Epithelial cell of alveolus of lung (primary cell): ENCODE results near the gene HELZ2. TPM values are rescaled to one million over a fixed set of nuclear protein-coding genes. Genes with fewer than 3 reads are reported as not detected.

ENCODE experiments used
- total RNA-seq: library from RNA; depleted of rRNA; stranded (reverse); fragments of >200 nt; gene quantifications from 2 replicates; pipeline ENCODE4 v1.2.1, GENCODE V29; 2015

HELZ2 gene, protein sequence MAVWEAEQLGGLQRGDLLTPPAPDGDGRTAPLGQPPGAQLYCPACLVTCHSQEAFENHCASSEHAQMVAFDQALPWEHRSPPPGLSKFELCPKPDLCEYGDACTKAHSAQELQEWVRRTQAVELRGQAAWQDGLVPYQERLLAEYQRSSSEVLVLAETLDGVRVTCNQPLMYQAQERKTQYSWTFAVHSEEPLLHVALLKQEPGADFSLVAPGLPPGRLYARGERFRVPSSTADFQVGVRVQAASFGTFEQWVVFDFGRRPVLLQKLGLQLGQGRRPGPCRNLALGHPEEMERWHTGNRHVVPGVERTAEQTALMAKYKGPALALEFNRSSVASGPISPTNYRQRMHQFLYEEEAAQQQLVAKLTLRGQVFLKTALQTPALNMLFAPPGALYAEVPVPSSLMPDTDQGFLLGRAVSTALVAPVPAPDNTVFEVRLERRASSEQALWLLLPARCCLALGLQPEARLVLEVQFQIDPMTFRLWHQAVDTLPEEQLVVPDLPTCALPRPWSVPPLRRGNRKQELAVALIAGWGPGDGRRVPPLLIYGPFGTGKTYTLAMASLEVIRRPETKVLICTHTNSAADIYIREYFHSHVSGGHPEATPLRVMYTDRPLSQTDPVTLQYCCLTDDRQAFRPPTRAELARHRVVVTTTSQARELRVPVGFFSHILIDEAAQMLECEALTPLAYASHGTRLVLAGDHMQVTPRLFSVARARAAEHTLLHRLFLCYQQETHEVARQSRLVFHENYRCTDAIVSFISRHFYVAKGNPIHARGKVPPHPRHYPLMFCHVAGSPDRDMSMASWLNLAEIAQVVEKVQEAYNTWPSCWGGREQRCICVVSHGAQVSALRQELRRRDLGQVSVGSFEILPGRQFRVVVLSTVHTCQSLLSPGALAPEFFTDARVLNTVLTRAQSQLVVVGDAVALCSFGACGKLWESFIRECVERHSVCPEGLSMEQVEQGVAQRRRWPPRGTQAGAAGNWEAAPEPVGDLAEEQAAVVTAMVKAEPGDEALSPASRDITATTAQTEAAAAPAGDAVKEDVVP (N-terminal part only)
- 40.4 and 58.7 TPM in 2 replicates for total RNA-seq

DNA sequence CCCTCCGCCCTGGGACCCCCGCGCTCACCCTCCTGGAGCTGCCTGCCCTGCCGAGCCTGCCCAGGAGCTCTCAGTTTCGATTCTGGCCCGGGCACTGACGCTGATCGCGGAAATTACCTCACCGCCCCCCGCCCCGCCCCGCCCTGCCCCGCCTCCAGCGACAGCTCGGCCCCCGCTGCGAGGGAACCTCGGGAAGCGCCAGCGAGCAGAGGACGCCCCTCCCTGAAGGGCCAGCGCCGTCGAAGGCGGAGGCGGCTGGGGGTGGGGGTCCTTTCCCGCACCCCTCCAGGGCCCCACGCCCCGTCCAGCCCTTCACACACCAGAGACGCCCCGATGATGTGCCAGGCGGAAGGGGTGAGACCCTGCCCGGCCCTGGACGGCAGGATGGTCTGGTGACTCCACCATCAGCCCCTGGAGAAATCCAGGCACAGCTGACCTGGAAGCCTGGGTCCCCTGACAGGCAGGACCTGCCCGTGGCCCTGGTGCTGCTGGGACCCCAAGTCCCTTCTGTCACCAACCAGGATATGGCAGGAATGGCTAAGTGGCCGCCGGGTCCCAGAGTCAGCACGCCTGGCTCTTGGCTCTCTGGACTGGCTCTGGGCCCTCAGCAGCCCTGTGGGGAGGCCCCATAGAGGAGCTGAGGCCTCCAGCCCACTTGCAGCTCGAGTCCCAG, at the start of gene HELZ2:
TSS of gene HELZ2 (minus strand) at position 84 of the 673 bp plus-strand sequence. CDS start 1,854 bp downstream, outside the sequence.

GRCh38 chr20:63553933-63554290, 20.1 kb downstream of the HELZ2 start, which contains the start of gene FNDC11:
TSS of gene FNDC11 (plus strand) at chr20:63554159. CDS start at chr20:63555664, 1,505 bp downstream.

DNA sequence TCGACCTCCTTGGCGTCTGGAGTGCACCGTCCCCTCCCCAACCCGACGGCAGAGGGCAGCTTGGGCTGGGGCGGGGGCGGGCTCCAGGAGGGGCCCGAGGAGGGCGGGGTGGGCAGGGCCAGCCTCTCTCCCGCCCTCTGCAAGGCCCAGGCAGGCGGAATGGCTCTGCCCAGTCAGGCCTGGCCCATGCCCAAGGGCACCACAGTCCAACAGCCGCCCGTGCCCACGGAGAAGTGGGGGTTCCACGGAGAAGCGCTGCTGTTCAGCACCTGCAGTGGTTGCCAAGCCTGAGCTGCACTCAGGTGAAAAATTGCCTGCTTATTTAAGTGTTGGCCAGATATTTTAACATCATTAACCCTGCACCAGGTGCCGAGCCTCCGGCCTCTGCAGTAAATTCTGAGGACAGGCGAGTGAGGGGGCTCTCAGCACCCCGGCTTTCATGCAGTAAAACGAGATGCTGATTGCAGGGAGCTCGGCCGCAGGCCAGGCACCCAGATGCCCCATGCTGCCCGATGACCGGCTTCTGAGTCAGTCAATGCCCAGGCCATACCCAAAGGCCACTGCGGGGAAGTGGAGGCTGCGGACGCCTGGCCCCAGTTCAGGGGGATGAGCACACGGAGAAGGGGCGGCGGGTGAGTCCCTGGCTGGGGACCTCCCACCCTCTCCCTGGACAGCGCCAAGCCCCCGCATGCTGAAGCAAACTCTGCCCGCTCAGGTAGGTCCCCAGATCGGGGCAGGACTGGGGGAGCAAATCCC, 26.1 kb downstream of the HELZ2 start, which contains the start of gene SRMS:
TSS of gene SRMS (minus strand) at position 25 of the 756 bp plus-strand sequence. CDS start 286 bp downstream, outside the sequence.

DNA sequence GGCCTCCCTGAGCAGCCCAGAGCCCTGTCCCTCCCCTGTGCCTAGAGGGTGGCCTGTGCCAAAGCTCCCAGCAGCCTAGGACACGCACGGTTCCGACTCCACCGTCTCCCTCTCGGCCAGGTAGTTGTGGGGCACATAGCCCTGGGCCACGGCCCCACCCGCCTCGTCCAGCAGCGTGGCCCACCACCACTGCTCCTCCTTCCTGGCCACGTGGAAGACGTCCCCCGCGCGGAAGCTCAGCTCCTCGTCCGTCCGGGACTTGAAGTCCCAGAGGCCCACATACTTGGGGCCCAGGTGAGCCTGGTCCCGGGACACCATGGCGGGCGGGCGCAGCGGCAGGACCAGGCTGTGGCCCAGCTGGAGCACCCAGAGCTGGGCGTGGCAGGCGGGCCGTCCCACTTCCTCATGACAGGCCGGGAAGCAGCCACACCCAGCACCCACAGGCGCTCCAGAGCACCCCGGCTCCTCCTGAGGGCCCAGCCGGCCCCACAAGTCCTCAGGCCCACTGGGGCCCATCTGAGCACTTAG, 37.0 kb downstream of the HELZ2 start, which contains the start of gene PTK6:
TSS of gene PTK6 (minus strand) at position 380 of the 528 bp plus-strand sequence. CDS start at position 318, 62 bp downstream.

Other genes with a start within 250 kb of the HELZ2 start
- gene CHRNA4, start 212.9 kb downstream of the HELZ2 start, total RNA-seq: not detected in 2 replicates
- gene KCNQ2, start 101.6 kb downstream of the HELZ2 start, total RNA-seq: not detected in 2 replicates
- gene EEF1A2, start 75.2 kb downstream of the HELZ2 start, total RNA-seq: 1.3 and 1.4 TPM in 2 replicates
- 107 and 208 TPM in 2 replicates for gene PPDPF, start 53.5 kb downstream of the HELZ2 start, total RNA-seq
- gene PTK6, start 36.9 kb downstream of the HELZ2 start, total RNA-seq: not detected in 2 replicates
- gene SRMS, start 26.5 kb downstream of the HELZ2 start, total RNA-seq: not detected in 2 replicates
- 0.78 TPM in 1 of 2 replicates, not detected in the other for gene FNDC11, start 20.1 kb downstream of the HELZ2 start, total RNA-seq
- 12.3 and 14.0 TPM in 2 replicates for gene GMEB2, start 52.9 kb upstream of the HELZ2 start, total RNA-seq
- gene STMN3, start 79.2 kb upstream of the HELZ2 start, total RNA-seq: 38.9 and 65.8 TPM in 2 replicates
- 12.4 and 18.2 TPM in 2 replicates for gene RTEL1, start 84.1 kb upstream of the HELZ2 start, total RNA-seq
- gene TNFRSF6B, start 122.4 kb upstream of the HELZ2 start, total RNA-seq: 3.6 and 144 TPM in 2 replicates
- gene ARFRP1, start 133.7 kb upstream of the HELZ2 start, total RNA-seq: 42.3 and 45.3 TPM in 2 replicates
- 17.3 and 23.1 TPM in 2 replicates for gene ZGPAT, start 133.8 kb upstream of the HELZ2 start, total RNA-seq
- 1.3 and 1.9 TPM in 2 replicates for gene LIME1, start 162.4 kb upstream of the HELZ2 start, total RNA-seq
- 25.2 and 58.7 TPM in 2 replicates for gene SLC2A4RG, start 165.5 kb upstream of the HELZ2 start, total RNA-seq